RWPE1 (cell line): ENCODE data around the gene GCH1.
"Not testable (repeated sequence)": the region's sequence is repeated elsewhere in the genome, so short reads cannot be mapped to it uniquely, and the experiment has no call there.

Source experiments
- CTCF ChIA-PET: fragments of 350-600 bp; sonication (Branson Sonifier 250); formaldehyde crosslinking; extraction: SDS; loops from one replicate; lab custom pipeline; 2021; lab: Yijun Ruan, JAX
- POLR2A ChIA-PET: fragments of 400-600 bp; formaldehyde crosslinking; extraction: SDS; loops from one replicate; lab custom pipeline; 2020; ENCODE audit warnings: antibody characterized with exemption; ENCODE audit not compliant: low non-redundant PET; lab: Yijun Ruan, JAX
- DNase-seq: peaks from one replicate; pipeline ENCODE4 v3.0.0; 2012; ENCODE audit warnings: low spot score
- H3K27ac ChIP-seq: fragments of 450-650 bp; 2 replicates; pipeline ENCODE4 v1.5.1; 2017
- CTCF ChIP-seq: fragments of 450-650 bp; conservative IDR thresholded peaks from 2 replicates; pipeline ENCODE4 v1.5.1; 2017; ENCODE audit warnings: low read depth, mild to moderate bottlenecking

Gene GCH1

DNA sequence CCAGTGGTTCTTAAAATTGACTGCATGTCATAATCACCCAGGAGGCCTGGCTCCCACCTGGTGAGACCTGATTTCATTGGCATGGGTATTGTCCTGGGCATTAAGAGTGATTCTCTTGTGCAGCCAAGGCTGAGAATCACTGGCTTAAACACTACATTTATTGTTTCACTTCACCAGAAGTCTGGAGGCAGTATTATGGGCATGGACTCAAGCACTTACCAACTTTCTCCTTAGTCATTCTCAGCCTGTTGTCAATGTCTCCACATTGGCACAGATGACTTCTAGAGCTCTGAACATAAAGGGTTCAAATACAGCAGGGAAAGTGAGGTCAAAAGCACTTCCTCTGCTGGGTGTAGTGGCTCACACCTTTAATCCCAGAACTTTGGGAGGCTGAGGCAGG is 25.6 kb upstream of the GCH1 start:
- H3K27ac ChIP-seq = no peak overlapping the region
- DNase-seq = no peak
- ChIA-PET POLR2A (no interaction called here), CTCF (no interaction called here)
- no peak for TF ChIP-seq CTCF

- no peak overlapping the region for H3K27ac ChIP-seq
- no peak for TF ChIP-seq CTCF
- no peak for DNase-seq
- ChIA-PET CTCF (interaction anchor here (0.7 kb wide), 1 partner anchor 8 kb away, joined by 4 read pairs; no protein-coding TSS in a partner anchor), POLR2A (no interaction called here)
These were observed 24.9 kb upstream of the GCH1 start for GRCh38 chr14:54927551-54927950.

- H3K27ac ChIP-seq, CTCF ChIA-PET, POLR2A ChIA-PET, DNase-seq: not testable (repeated sequence)
These were observed 23.9 kb upstream of the GCH1 start for GRCh38 chr14:54926570-54926969.

- no peak overlapping the region for H3K27ac ChIP-seq
- TF ChIP-seq CTCF = no peak
- POLR2A ChIA-PET = no interaction called here
- no peak for DNase-seq
- CTCF ChIA-PET = no interaction called here
These were observed 20.0 kb upstream of the GCH1 start for GRCh38 chr14:54922598-54922997.

- ChIA-PET CTCF (interaction anchor here (0.6 kb wide), 2 partner anchors 43 to 223 kb away, joined by 3 to 6 read pairs; no protein-coding TSS in a partner anchor), POLR2A (no interaction called here)
- no peak for DNase-seq
- TF ChIP-seq CTCF = no peak
- no peak overlapping the region for H3K27ac ChIP-seq
These were observed 17.4 kb upstream of the GCH1 start for GRCh38 chr14:54920052-54920451.

DNA sequence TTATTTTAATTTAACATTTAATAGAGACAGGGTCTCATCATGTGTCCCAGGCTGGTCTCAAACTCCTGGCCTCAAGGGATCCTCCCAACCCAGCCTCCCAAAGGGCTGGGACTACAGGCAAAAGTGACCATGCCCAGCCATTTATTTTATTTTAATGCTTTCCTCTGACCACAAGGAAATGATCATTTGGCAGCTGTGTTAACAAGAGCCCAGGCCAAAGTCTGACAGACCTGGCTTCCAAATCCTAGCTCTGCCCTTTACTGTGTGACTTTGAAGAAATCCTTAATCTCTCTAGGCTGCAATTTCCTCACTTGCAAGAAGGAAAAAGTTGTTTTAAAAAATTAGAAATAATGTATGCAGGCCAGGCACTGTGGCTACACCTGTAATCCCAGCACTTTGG is 16.7 kb upstream of the GCH1 start:
- CTCF ChIA-PET = no interaction called here
- POLR2A ChIA-PET = no interaction called here
- no peak overlapping the region for H3K27ac ChIP-seq
- DNase-seq = no peak
- TF ChIP-seq CTCF = no peak

DNA sequence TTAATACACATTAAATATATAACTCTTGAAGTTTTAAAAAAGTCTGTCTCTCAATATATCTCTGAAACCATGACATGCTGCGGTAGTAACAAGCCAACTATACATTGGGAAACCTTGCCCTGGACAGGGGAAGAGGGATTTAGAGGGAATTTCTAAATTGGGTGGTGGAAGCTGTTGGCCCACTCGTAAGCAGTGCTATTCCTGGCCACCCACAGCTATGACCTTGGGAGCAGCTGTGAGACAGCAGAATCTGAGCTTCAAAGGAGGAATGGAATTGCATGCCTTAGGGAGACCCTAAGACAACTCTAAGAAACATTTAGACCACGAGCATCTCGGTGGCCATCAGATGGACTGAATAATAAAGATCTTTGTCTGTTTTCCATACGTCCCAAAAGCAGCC is 15.8 kb upstream of the GCH1 start:
- no peak for DNase-seq
- no peak for TF ChIP-seq CTCF
- CTCF ChIA-PET = interaction anchor here (0.7 kb wide), 1 partner anchor 682 kb away, joined by 3 read pairs; no protein-coding TSS in a partner anchor
- POLR2A ChIA-PET = no interaction called here
- no peak overlapping the region for H3K27ac ChIP-seq
